Stimulated activated CD4-positive, alpha-beta T cell treated with anti-CD3 and anti-CD28 coated beads, Interleukin-15, amount 100 ng/mL, for 1 hour (primary cell): ENCODE data around the gene PLPP4.

Source experiments
- DNase-seq, 2 donors: peaks; one replicate each; pipeline ENCODE4 v3.0.0-alpha.2; 2020; ENCODE audit warnings: low read depth in 1 of 2, low spot score in 1 of 2

PLPP4 gene

GRCh38 chr10:120456626-120457430, at the start of gene PLPP4:
TSS of gene PLPP4 (plus strand) at chr10:120457227. CDS start at chr10:120457306, 79 bp downstream.
- no peak for DNase-seq

GRCh38 chr10:120409816-120410215, 47.2 kb upstream of the PLPP4 start:
- DNase-seq: no peak

DNA sequence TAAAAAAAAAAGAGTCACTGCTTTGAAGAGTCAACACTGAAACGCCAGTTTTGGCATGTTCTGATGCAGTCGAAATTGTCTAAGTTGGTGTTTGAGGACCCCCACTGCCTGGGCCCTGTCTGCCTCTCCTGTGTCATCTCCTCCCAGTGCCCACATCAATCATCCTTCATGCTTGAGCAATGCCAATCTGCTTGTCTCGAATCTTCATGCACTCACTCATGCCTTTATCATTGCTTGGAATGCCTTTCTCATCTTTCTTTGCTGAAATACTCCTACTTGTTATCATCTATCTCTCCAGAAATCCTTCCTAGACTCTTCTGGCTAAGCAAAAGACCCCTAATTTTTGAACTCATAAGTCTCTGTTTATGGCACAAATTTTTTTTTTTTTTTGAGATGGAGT, 42.1 kb upstream of the PLPP4 start:
- DNase-seq: no peak

DNA sequence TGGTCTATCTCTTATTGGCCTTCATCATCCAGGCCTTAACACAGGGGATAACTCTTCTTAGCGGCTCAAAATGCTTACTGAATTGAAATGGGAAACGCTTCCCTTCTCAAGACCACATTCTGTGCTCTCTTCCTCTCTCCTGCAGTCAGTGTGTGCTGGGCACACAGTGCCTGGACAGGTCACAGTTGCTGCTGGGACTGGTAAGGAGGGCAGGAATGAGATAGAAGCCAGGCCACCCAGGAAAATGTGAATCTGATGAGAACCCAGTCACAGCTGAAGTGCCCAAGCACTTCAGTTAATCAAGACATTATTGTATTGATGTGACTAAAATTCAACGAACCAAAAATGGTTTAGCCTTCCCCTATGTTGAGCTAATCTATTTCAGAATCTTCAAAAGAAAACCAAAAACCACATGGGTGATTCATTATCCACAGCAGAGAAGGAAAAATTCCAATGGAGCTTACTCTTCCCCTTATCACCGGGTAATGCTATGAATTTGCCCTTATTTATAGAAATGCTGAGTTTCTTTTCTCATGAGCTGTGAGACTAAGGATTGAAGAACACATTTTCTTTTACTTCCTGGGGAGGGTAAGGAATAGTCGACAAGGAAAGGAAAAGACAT, 41.2 kb upstream of the PLPP4 start:
- no peak for DNase-seq

DNA sequence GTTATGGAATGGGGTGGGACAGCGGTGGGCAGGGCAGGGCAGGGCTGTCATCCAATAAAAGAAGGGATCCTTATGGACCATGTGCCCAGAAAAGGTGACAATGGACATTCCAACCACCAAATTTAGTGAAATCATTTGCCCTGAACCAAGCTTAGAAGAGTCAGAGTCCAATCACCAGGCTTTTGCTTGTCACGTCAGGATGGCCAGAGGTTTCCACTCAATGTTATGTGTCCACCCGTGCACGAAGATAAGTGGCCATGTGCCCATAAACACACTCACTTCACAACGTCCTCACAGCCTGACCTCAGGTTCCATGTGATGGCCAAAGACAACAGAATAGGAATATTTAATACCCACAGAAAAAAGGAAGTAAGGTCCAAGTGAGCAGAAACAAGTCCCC, 36.6 kb upstream of the PLPP4 start:
- no peak for DNase-seq

GRCh38 chr10:120421250-120421649, 35.8 kb upstream of the PLPP4 start:
- no peak for DNase-seq

DNA sequence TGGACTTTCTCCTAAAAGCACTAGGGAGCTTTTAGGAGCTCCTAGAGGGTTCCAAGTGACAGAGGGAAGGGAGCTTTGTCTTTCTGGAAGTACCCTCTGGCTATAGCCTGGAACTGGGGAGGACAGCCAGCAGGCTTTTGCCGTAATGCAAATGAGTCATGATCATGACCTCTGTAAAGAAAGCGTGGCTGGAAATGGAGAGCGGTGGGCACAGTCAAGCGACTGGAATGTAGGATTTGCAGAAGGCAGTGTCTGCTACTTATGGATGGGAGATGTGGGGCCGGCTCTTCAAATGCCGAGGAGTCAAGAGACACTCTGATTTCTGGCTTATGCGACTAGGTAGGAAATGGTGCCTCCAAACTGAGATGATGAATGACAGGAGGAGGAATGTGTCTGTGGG, 34.6 kb upstream of the PLPP4 start:
- DNase-seq: no peak

DNA sequence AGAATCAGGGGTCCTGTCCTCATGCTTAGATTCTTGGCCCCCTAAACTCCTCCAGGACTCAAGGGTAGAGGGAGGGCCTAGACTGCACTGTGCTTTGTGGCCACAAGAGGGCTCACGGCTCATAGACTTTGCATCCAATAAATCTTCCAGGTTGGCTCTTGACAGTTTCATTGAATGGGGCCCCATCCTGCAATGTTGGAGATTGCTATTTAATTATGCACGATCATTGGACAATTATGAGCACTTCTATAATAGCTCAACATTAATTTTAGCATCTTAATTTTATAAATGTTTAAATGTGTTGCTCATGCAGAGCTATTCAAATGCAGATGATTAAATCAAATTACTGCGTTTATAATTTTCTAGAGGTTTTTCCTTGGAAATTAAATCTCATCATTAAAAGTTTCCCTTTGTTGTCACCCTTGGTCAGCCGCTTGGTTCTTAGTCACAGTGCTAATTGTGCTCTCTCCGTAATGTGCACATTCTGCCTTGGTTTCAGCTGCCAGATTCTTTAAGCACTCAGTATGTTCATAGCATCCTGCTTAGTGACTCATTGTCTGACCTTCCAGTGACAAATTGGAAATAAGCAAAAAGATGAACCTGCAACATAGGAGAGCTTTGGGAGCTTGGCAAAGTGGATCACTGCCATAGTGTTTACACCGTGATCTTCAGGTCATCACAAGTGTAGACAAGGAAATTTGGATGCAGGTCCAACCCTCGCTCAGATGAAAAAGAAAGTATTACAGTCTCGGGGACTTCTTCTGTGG, 33.4 kb upstream of the PLPP4 start:
- DNase-seq: no peak

GRCh38 chr10:120424198-120424464, 32.9 kb upstream of the PLPP4 start:
- DNase-seq: no peak

DNA sequence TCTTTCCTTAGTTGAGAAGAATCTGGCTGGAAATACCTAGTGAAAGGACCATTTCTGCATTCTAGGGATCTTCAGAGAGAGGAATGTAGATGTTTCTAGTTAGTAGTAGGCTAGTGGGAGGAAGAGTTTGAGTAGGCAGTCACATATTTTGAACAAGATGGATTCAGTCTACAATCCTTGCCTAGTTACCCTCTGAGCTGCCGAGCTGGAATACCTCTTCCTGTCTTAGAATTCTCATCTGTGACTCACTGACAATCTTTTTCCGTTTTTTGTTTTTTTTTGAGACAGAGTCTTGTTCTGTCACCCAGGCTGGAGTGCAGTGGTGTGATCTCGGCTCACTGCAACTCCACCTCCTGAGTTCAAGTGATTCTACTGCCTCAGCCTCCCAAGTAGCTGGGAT, 30.7 kb upstream of the PLPP4 start:
- no peak for DNase-seq

GRCh38 chr10:120428754-120429153, 28.3 kb upstream of the PLPP4 start:
- no peak for DNase-seq

- no peak for DNase-seq
These were observed 27.6 kb upstream of the PLPP4 start for GRCh38 chr10:120429395-120429794.

GRCh38 chr10:120431251-120431651, 25.8 kb upstream of the PLPP4 start:
- DNase-seq: no peak

- no peak for DNase-seq
These were observed 24.8 kb upstream of the PLPP4 start for GRCh38 chr10:120432209-120432608.

- DNase-seq: no peak
These were observed 23.9 kb upstream of the PLPP4 start for GRCh38 chr10:120433141-120433540.

DNA sequence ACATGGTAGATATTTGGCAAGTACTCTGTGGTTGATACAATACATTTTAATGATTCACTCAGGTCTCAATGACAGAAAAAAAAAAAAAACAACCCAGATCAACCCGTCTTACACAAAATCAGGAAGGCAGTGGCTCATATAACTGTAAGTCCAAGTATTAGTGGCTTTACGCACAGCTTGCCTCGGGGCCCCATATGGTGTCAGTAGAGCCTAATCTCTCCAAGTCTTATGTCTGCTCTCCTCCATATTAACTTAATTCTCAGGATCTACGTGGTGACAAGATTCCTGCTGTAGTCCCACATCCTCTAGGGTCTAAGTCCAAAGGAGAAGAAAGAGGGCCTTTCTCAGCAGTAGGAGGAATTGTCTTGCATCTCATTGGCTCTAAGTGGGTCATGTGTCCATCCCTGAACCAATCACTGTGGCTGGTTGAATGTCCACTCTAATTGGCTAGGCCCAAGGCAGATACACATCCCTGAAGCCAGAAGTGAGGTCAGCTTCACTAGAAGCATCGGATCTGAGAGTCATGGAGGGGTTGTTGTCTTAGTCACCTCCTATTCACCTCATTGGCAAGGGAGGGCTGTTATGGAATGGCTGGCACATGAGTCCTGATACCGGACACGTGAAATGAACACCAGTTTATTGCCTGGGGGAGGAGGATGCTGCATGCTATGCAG, 20.5 kb upstream of the PLPP4 start:
- DNase-seq: no peak

GRCh38 chr10:120437541-120437940, 19.5 kb upstream of the PLPP4 start:
- no peak for DNase-seq

- DNase-seq: no peak
These were observed 5.1 kb upstream of the PLPP4 start for GRCh38 chr10:120451968-120452367.

DNA sequence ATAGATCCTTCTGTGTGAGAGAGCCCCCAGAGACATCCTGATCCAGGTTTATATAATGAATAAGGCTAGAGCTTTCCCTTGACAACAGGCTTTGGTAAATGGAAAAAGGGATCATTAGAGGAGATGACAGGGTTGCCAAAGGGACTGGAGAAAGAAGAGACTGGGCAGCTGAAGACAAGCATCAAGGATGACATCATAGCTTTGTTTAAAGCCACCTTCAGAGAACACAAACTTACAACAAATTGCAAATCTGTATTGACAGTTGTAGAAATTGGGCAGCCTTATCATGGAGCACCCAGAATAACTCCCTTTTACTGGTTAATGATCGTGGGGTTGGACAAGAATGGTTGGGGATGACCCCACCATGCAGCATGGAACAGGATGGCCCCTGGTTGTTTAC, 3.7 kb upstream of the PLPP4 start:
- DNase-seq: no peak

- no peak for DNase-seq
These were observed 3.1 kb upstream of the PLPP4 start for GRCh38 chr10:120453886-120454285.

- no peak for DNase-seq
These were observed 2.0 kb upstream of the PLPP4 start for GRCh38 chr10:120455004-120455403.

GRCh38 chr10:120455606-120456005, 1.4 kb upstream of the PLPP4 start:
- DNase-seq: no peak
